HCT116 (cell line): ENCODE measurements around the gene KRT7. TPM values are rescaled to one million over a fixed set of nuclear protein-coding genes. Genes with fewer than 3 reads are reported as not detected.

Source experiments
- ATAC-seq: fragments of 200-7000 bp; cut with Tn5 transposase; 2 replicates; pipeline ENCODE4 v1.9.1; 2020; ENCODE audit warnings: mild to moderate bottlenecking, moderate library complexity
- BruUV-seq: library from RNA; stranded (reverse); fragments of 400-500 nt; replicated peaks from 2 replicates; lab custom pipeline; 2021; lab: Mats Ljungman, UMichigan
- CTCF ChIA-PET: fragments of 300-600 bp; sonication (Branson Sonifier 250); formaldehyde crosslinking; loops from one replicate; lab custom pipeline; 2021; ENCODE audit warnings: antibody characterized with exemption; lab: Charles Lee
- POLR2A ChIA-PET: fragments of 300-600, 350-600 bp; sonication (Branson Sonifier 250); formaldehyde crosslinking; loops from one replicate; lab custom pipeline; 2021; ENCODE audit warnings: antibody characterized with exemption; lab: Charles Lee
- RAD21 ChIA-PET, 2 experiments: fragments of 300-600 bp; sonication (Branson Sonifier 250); formaldehyde crosslinking; loops; one replicate each; lab custom pipeline; 2023; ENCODE audit warnings: low total read pairs in 2 of 2; ENCODE audit not compliant: uncharacterized antibody in 2 of 2, unreplicated experiment in 2 of 2, low non-redundant PET in 1 of 2; lab: Charles Lee
- DNase-seq: peaks from one replicate; pipeline ENCODE4 v3.0.0-alpha.2; 2010; ENCODE audit warnings: low read depth, low spot score
- H2AFZ ChIP-seq: fragments of 200-600 bp; shearing (Covaris generic), sonication (generic); 2 replicates; pipeline ENCODE4 v1.6.1; 2017; ENCODE audit warnings: low read depth, mixed run types, mixed read lengths, antibody characterized with exemption, low read length; ENCODE audit not compliant: poor library complexity, severe bottlenecking
- H3K27ac ChIP-seq: 2 replicates; pipeline ENCODE4 v1.5.1; 2012; ENCODE audit warnings: low read depth, low read length
- H3K27me3 ChIP-seq: fragments of 200-600 bp; sonication (generic); 2 replicates; pipeline ENCODE4 v1.6.1; 2016; ENCODE audit warnings: mixed run types, low read length, mixed read lengths; ENCODE audit not compliant: insufficient read depth
- H3K36me3 ChIP-seq, 2 experiments: fragments of 200-500 bp in 1 of 2; fragments of 200-600 bp in 1 of 2; sonication (Bioruptor generic) in 1 of 2; sonication (generic) in 1 of 2; 2 replicates each; pipeline versions ENCODE4 v1.5.1 to v1.6.1; 2014 to 2016; ENCODE audit warnings: low read length in 2 of 2, inconsistent platforms in 1 of 2, mixed read lengths in 1 of 2, mixed run types in 1 of 2; ENCODE audit not compliant: insufficient read depth in 2 of 2, control insufficient read depth in 1 of 2
- H3K4me1 ChIP-seq, 2 experiments: fragments of 200-600 bp in 1 of 2; sonication (generic) in 1 of 2; 2 replicates each; pipeline versions ENCODE4 v1.5.1 to v1.6.1; 2012 to 2017; ENCODE audit warnings: low read length in 2 of 2, inconsistent platforms in 1 of 2, mild to moderate bottlenecking in 1 of 2, mixed read lengths in 1 of 2, mixed run types in 1 of 2, moderate library complexity in 1 of 2; ENCODE audit not compliant: insufficient read depth in 2 of 2, control insufficient read depth in 1 of 2
- H3K4me2 ChIP-seq: fragments of 200-600 bp; sonication (generic); 2 replicates; pipeline ENCODE4 v1.6.1; 2017; ENCODE audit warnings: mixed run types, low read length, mixed read lengths
- H3K4me3 ChIP-seq, 2 experiments: fragments of 200-600 bp in 1 of 2; sonication (generic) in 1 of 2; replicated peaks in 1 of 2; 2 replicates each; pipeline ENCODE4 v1.5.1; 2011 to 2016; ENCODE audit warnings: low read length in 2 of 2, control low read depth in 1 of 2, low read depth in 1 of 2, mild to moderate bottlenecking in 1 of 2, mixed read lengths in 1 of 2, mixed run types in 1 of 2
- H3K79me2 ChIP-seq: fragments of 200-600 bp; sonication (generic); 2 replicates; pipeline ENCODE4 v1.6.1; 2017; ENCODE audit warnings: mild to moderate bottlenecking, mixed run types, low read length, moderate library complexity, mixed read lengths; ENCODE audit not compliant: insufficient read depth
- H3K9ac ChIP-seq: fragments of 200-600 bp; sonication (generic); 2 replicates; pipeline ENCODE4 v1.6.1; 2016; ENCODE audit warnings: low read length, mixed read lengths
- H3K9me2 ChIP-seq: fragments of 200-600 bp; sonication (generic), shearing (Covaris generic); 2 replicates; pipeline ENCODE4 v1.6.1; 2017; ENCODE audit warnings: mixed run types, mild to moderate bottlenecking, moderate library complexity; ENCODE audit not compliant: insufficient read depth
- H3K9me3 ChIP-seq, 2 experiments: fragments of 200-500 bp in 1 of 2; fragments of 200-600 bp in 1 of 2; sonication (Bioruptor generic) in 1 of 2; sonication (generic) in 1 of 2; 2 replicates each; pipeline ENCODE4 v1.6.1; 2014 to 2017; ENCODE audit warnings: low read length in 2 of 2, mixed read lengths in 2 of 2, inconsistent platforms in 1 of 2, low read depth in 1 of 2, mild to moderate bottlenecking in 1 of 2, mixed run types in 1 of 2, moderate library complexity in 1 of 2; ENCODE audit not compliant: control insufficient read depth in 1 of 2, insufficient read depth in 1 of 2
- H4K20me1 ChIP-seq: fragments of 200-600 bp; sonication (generic), shearing (Covaris generic); 2 replicates; pipeline ENCODE4 v1.6.1; 2017; ENCODE audit warnings: mixed run types, mild to moderate bottlenecking, moderate library complexity; ENCODE audit not compliant: insufficient read depth
- POLR2A ChIP-seq: IDR thresholded peaks from 2 replicates; pipeline ENCODE4 v1.7.0; 2011; ENCODE audit warnings: borderline replicate concordance; ENCODE audit not compliant: insufficient read depth, insufficient read length; ENCODE audit errors: extremely low read depth
- POLR2AphosphoS5 ChIP-seq: IDR thresholded peaks from 2 replicates; pipeline ENCODE4 v1.6.1; 2011; ENCODE audit warnings: mild to moderate bottlenecking, low read depth, low read length, moderate library complexity
- SIN3A ChIP-seq: IDR thresholded peaks from 2 replicates; pipeline ENCODE4 v1.6.1; 2012; ENCODE audit warnings: low read depth
- intact Hi-C: fragments of 100-400 bp; cut with micrococcal nuclease; formaldehyde crosslinking; loops from 2 replicates; pipeline ENCODE4 v1.10.0; 2022
- total RNA-seq: library from RNA; stranded (reverse); gene quantifications from one replicate; pipeline ENCODE4 v1.2.1, GENCODE V29; 2021; ENCODE audit not compliant: unreplicated experiment

The KRT7 gene
- total RNA-seq, 1 experiment from 2014 or later: 72.6 TPM

- Histone ChIP-seq H3K36me3 (no peaks in the 10 kb centered on the region), H3K4me1 (peaks cover 21 to 100% of the 10 kb centered on the region in 2 experiments)
- POLR2A ChIA-PET: interaction anchor here (1.1 kb wide), 1 partner anchor 9 kb away, joined by 5 read pairs; no protein-coding TSS in a partner anchor
These were observed 2.1 kb downstream of the KRT7 start for GRCh38 chr12:52235001-52235764.

GRCh38 chr12:52235822-52236361 lies 2.8 kb downstream of the KRT7 start:
- Histone ChIP-seq H3K27ac (no peak overlapping the region), H4K20me1 (no peaks in the 10 kb centered on the region), H3K9me2 (no peaks in the 10 kb centered on the region), H3K79me2 (no peaks in the 10 kb centered on the region), H3K4me3 (no peak overlapping the region), H3K4me1 (peaks cover 14 to 95% of the 10 kb centered on the region in 2 experiments), H3K9ac (peak overlapping the region; percentile 45), H3K36me3 (no peaks in the 10 kb centered on the region), H3K27me3 (no peaks in the 10 kb centered on the region), H3K9me3 (no peaks in the 10 kb centered on the region), H2AFZ (no peak overlapping the region), H3K4me2 (peak overlapping the region; percentile 51)
- intact Hi-C loops: no loop called here
- ATAC-seq (peak; percentile 58), DNase-seq (no peak)
- BruUV-seq: no TSS peak
- no peak for TF ChIP-seq POLR2A
- TF ChIP-seq POLR2AphosphoS5: peak; percentile 27; the same call in 1 of the 2 replicates
- ChIA-PET RAD21 (no interaction called here), CTCF (interaction anchor here (1.0 to 3.3 kb wide), 2 partner anchors 14 to 92 kb away, joined by 4 to 13 read pairs; no protein-coding TSS in a partner anchor), POLR2A (interaction anchor here (1.1 kb wide), 1 partner anchor 8 kb away, joined by 5 read pairs; no protein-coding TSS in a partner anchor)

More at GRCh38 chr12:52235001-52235764, 2.1 kb downstream of the KRT7 start:
- TF ChIP-seq SIN3A: no peak
- TF ChIP-seq, all 23 proteins: peak for 0
- ATAC-seq (no peak), DNase-seq (no peak)
- Histone ChIP-seq H3K4me3 (no peak overlapping the region), H3K27me3 (no peaks in the 10 kb centered on the region), H3K9me3 (no peaks in the 10 kb centered on the region), H4K20me1 (no peaks in the 10 kb centered on the region), H3K9ac (peak overlapping the region; percentile 45), H3K27ac (0 out of 2 replicates have a peak overlapping the region, but pooled peaks have one; percentile 4), H3K9me2 (no peaks in the 10 kb centered on the region), H2AFZ (no peak overlapping the region), H3K4me2 (peak overlapping the region; percentile 71), H3K79me2 (no peaks in the 10 kb centered on the region)
- intact Hi-C loops: no loop called here
- no TSS peak for BruUV-seq
- ChIA-PET RAD21 (no interaction called here), CTCF (interaction anchor here (1.0 to 3.3 kb wide), 2 partner anchors 13 to 92 kb away, joined by 4 to 13 read pairs; no protein-coding TSS in a partner anchor)
